GM12878 (cell line): ENCODE data around the gene PCSK6. TPM values are rescaled to one million over a fixed set of nuclear protein-coding genes. Genes with fewer than 3 reads are reported as not detected.

ENCODE experiments used
- ATAC-seq: fragments of 200-7000 bp; cut with Tn5 transposase; 3 replicates; pipeline ENCODE4 v1.9.1; 2020; ENCODE audit warnings: mild to moderate bottlenecking, moderate library complexity
- BruUV-seq: library from RNA; stranded (reverse); fragments of 400-500 nt; replicated peaks from 2 replicates; lab custom pipeline; 2021; lab: Mats Ljungman, UMichigan
- CTCF ChIA-PET: fragments of 300-600 bp; sonication (Branson Sonifier 250); formaldehyde crosslinking; extraction: SDS; loops from one replicate; lab custom pipeline; 2021; ENCODE audit warnings: inconsistent platforms; lab: Yijun Ruan, JAX
- POLR2A ChIA-PET: fragments of 350-600 bp; formaldehyde crosslinking; extraction: SDS; loops from one replicate; lab custom pipeline; 2021; ENCODE audit warnings: inconsistent platforms; lab: Charles Lee
- RAD21 ChIA-PET: fragments of 300-600 bp; sonication (Branson Sonifier 250); formaldehyde crosslinking; loops from one replicate; lab custom pipeline; 2023; ENCODE audit warnings: antibody characterized with exemption; ENCODE audit not compliant: unreplicated experiment; lab: Charles Lee
- SMC1A ChIA-PET: fragments of 300-600 bp; sonication (Branson Sonifier 250); formaldehyde crosslinking; loops from one replicate; lab custom pipeline; 2023; ENCODE audit not compliant: unreplicated experiment, uncharacterized antibody; lab: Charles Lee
- DNase-seq: peaks from one replicate; pipeline ENCODE4 v3.0.0-alpha.2; 2011; ENCODE audit warnings: low read depth, low spot score
- FAIRE-seq: peaks from 3 replicates; lab custom pipeline; 2011; peaks lifted over from hg19 to GRCh38; lab: Jason Lieb, UNC
- H2AFZ ChIP-seq: 2 replicates; pipeline ENCODE4 v1.6.0; 2011; ENCODE audit warnings: low read depth, low read length, control low read depth; ENCODE audit not compliant: control insufficient read depth
- H3K27ac ChIP-seq: 2 replicates; pipeline ENCODE4 v1.5.1; 2011; ENCODE audit warnings: control low read depth; ENCODE audit not compliant: control insufficient read depth, insufficient read depth
- H3K27me3 ChIP-seq, 2 experiments: replicated peaks in 1 of 2; 2 replicates each; pipeline versions ENCODE4 v1.6.0 to v1.6.1; 2011; ENCODE audit warnings: low read length in 1 of 2; ENCODE audit not compliant: control insufficient read depth in 2 of 2, insufficient read depth in 2 of 2
- H3K36me3 ChIP-seq, 2 experiments: 2 replicates each; pipeline ENCODE4 v1.5.1; 2011; ENCODE audit warnings: low read length in 1 of 2; ENCODE audit not compliant: control insufficient read depth in 2 of 2, insufficient read depth in 2 of 2
- H3K4me1 ChIP-seq: 2 replicates; pipeline ENCODE4 v1.6.1; 2011; ENCODE audit warnings: mild to moderate bottlenecking, low read length, moderate library complexity, mixed read lengths; ENCODE audit not compliant: control insufficient read depth, insufficient read depth
- H3K4me2 ChIP-seq: 2 replicates; pipeline ENCODE4 v1.6.0; 2011; ENCODE audit warnings: control low read depth; ENCODE audit not compliant: control insufficient read depth, insufficient read depth
- H3K4me3 ChIP-seq: fragments of 200-600 bp; sonication (generic); 2 replicates; pipeline ENCODE4 v1.5.1; 2016
- H3K79me2 ChIP-seq: 2 replicates; pipeline ENCODE4 v1.6.0; 2011; ENCODE audit warnings: low read length; ENCODE audit not compliant: control insufficient read depth, insufficient read depth
- H3K9ac ChIP-seq: 2 replicates; pipeline ENCODE4 v1.8.0; 2011; ENCODE audit warnings: low read length, control low read depth, mixed read lengths; ENCODE audit not compliant: control insufficient read depth, insufficient read depth
- H3K9me3 ChIP-seq: replicated peaks from 3 replicates; pipeline ENCODE4 v1.5.1; 2011; ENCODE audit warnings: mild to moderate bottlenecking, low read length; ENCODE audit not compliant: control insufficient read depth, insufficient read depth
- H4K20me1 ChIP-seq: 2 replicates; pipeline ENCODE4 v1.6.0; 2011; ENCODE audit not compliant: control insufficient read depth, insufficient read depth
- ASH2L ChIP-seq: fragments of 300-600, 200-600 bp; sonication (generic); IDR thresholded peaks from 2 replicates; pipeline ENCODE4 v1.6.1; 2017; ENCODE audit warnings: low read depth, mild to moderate bottlenecking, borderline replicate concordance
- CREB1 ChIP-seq: IDR thresholded peaks from 2 replicates; pipeline ENCODE4 v1.6.1; 2012; ENCODE audit warnings: low read depth, mild to moderate bottlenecking, inconsistent platforms
- E2F8 ChIP-seq: fragments of 450-650 bp; IDR thresholded peaks from 2 replicates; pipeline ENCODE4 v1.6.1; 2018; ENCODE audit warnings: mild to moderate bottlenecking, low read depth, moderate library complexity; ENCODE audit not compliant: partially characterized antibody
- EED ChIP-seq: sonication (generic); IDR thresholded peaks from 2 replicates; pipeline ENCODE4 v1.6.1; 2016; ENCODE audit warnings: antibody characterized with exemption, low read depth
- EZH2 ChIP-seq: IDR thresholded peaks from 2 replicates; pipeline ENCODE4 v1.6.1; 2012; ENCODE audit warnings: low read depth, mild to moderate bottlenecking, control low read depth, inconsistent platforms, low read length, borderline replicate concordance; ENCODE audit not compliant: control insufficient read depth
- HCFC1 ChIP-seq: fragments of 150-350 bp; IDR thresholded peaks from 2 replicates; pipeline ENCODE4 v1.6.1; 2014; ENCODE audit warnings: low read length
- IKZF1 ChIP-seq: fragments of 450-650 bp; conservative IDR thresholded peaks from 2 replicates; pipeline ENCODE4 v1.6.1; 2017; ENCODE audit warnings: antibody characterized with exemption, mild to moderate bottlenecking
- IKZF2 ChIP-seq, 2 experiments: fragments of 450-650 bp; IDR thresholded peaks; 2 replicates each; pipeline ENCODE4 v1.6.1; 2017; ENCODE audit warnings: mild to moderate bottlenecking in 2 of 2, moderate library complexity in 2 of 2
- MEF2A ChIP-seq: IDR thresholded peaks from 2 replicates; pipeline ENCODE4 v1.6.1; 2011; ENCODE audit warnings: low read depth, mild to moderate bottlenecking, low read length, moderate library complexity; ENCODE audit not compliant: insufficient read depth
- NRF1 ChIP-seq: conservative IDR thresholded peaks from 2 replicates; pipeline ENCODE4 v1.6.1; 2011; ENCODE audit warnings: mild to moderate bottlenecking, low read depth, low read length, improper control_type of control experiment
- PML ChIP-seq: IDR thresholded peaks from 2 replicates; pipeline ENCODE4 v1.6.1; 2012; ENCODE audit warnings: low read length, inconsistent platforms
- RBBP5 ChIP-seq: fragments of 200-600 bp; sonication (generic); conservative IDR thresholded peaks from 2 replicates; pipeline ENCODE4 v1.6.1; 2016
- SMAD1 ChIP-seq: fragments of 450-650 bp; IDR thresholded peaks from 2 replicates; pipeline ENCODE4 v1.6.1; 2018; ENCODE audit warnings: mild to moderate bottlenecking, low read depth; ENCODE audit not compliant: partially characterized antibody
- WGBS: methylation state at CpG from one replicate; pipeline ENCODE4 v1.1.6; 2016; ENCODE audit warnings: low lambda C conversion rate; ENCODE audit not compliant: insufficient replicate concordance, insufficient coverage; ENCODE audit errors: missing lambda C conversion rate; 5-methylcytosine and 5-hydroxymethylcytosine counted together
- in situ Hi-C: fragments of 300-500 bp; cut with MboI; formaldehyde crosslinking; loops from 9 replicates; pipeline ENCODE4 v1.14.3; 2018; ENCODE audit warnings: mixed read lengths
- intact Hi-C: fragments of 100-400 bp; cut with micrococcal nuclease; formaldehyde crosslinking; loops from one replicate; pipeline ENCODE4 v1.14.2; 2022; ENCODE audit not compliant: unreplicated experiment
- polyA plus RNA-seq, 11 experiments: library from polyadenylated mRNA; depleted of rRNA in 4 of 11; unstranded in 6 of 11; stranded (reverse) in 5 of 11; fragments of >200 nt; fragmentation: Nextera tagmentation in 4 of 11; fragmentation: Illumina TruSeq in 1 of 11; extraction: Ambion mirVana in 4 of 11; extraction: Trizol in 1 of 11; gene quantifications; 1 replicate in 1 of 11; 2 replicates in 10 of 11; pipeline versions ENCODE4 v1.2.1 to v1.2.3, GENCODE V29; 2011 to 2016; ENCODE audit warnings: inconsistent platforms in 2 of 11, missing spikeins in 2 of 11, low read depth in 1 of 11
- total RNA-seq, 4 experiments: library from RNA; depleted of rRNA in 3 of 4; stranded (reverse); fragments of >200 nt in 3 of 4; fragmentation: Illumina TruSeq in 1 of 4; extraction: Trizol in 1 of 4; gene quantifications; 2 replicates each; pipeline versions ENCODE4 v1.2.1 to v1.2.3, GENCODE V29; 2013 to 2021

The PCSK6 gene
- total and polyA plus RNA-seq, 10 of the 15 experiments (the other 5 are each of a cell fraction or from before 2014, with no cell fraction given), result 0.19 to 0.67 (median 0.25) TPM; not detected in 4

- 32% methylated on average over 17 of the region's 17 CpGs for WGBS
- no peaks in the 10 kb centered on the region for H3K36me3 ChIP-seq
- H3K27ac ChIP-seq, result no peak overlapping the region
- TF ChIP-seq SMAD1 (no peak), PML (no peak), EZH2 (no peak), EED (no peak), ASH2L (no peak)
- TF ChIP-seq, all 136 proteins: peak for 0
- ATAC-seq, result no peak
- ChIA-PET POLR2A (no interaction called here), RAD21 (no interaction called here), SMC1A (no interaction called here), CTCF (no interaction called here)
- no peaks in the 10 kb centered on the region for H3K4me1 ChIP-seq
- in situ Hi-C loops (no loop called here), intact Hi-C loops (no loop called here)
- no peak overlapping the region for H3K4me3 ChIP-seq
- BruUV-seq, result no TSS peak
- DNase-seq, result no peak
- no peaks in the 10 kb centered on the region for H3K9me3 ChIP-seq
- no peak overlapping the region for H2AFZ ChIP-seq
- no peak overlapping the region for H3K4me2 ChIP-seq
- H3K27me3 ChIP-seq, result peaks cover 6% of the 10 kb centered on the region in 2 experiments
- no peaks in the 10 kb centered on the region for H4K20me1 ChIP-seq
- H3K9ac ChIP-seq, result no peak overlapping the region
- no peak for FAIRE-seq
- no peaks in the 10 kb centered on the region for H3K79me2 ChIP-seq
Measured at GRCh38 chr15:101322854-101323477, 166.5 kb downstream of the PCSK6 start.

- H4K20me1 ChIP-seq, result no peaks in the 10 kb centered on the region
- intact Hi-C loops (no loop called here), in situ Hi-C loops (no loop called here)
- H3K4me1 ChIP-seq, result no peaks in the 10 kb centered on the region
- H3K9ac ChIP-seq, result no peak overlapping the region
- POLR2A ChIA-PET, result no interaction called here
- no peak overlapping the region for H3K27ac ChIP-seq
- no peak overlapping the region for H3K4me2 ChIP-seq
- peaks cover 6% of the 10 kb centered on the region in 2 experiments for H3K27me3 ChIP-seq
- no peaks in the 10 kb centered on the region for H3K36me3 ChIP-seq
- no peaks in the 10 kb centered on the region for H3K9me3 ChIP-seq
- DNase-seq (no peak), FAIRE-seq (no peak), ATAC-seq (no peak)
- no peak overlapping the region for H2AFZ ChIP-seq
- BruUV-seq, result no TSS peak
- TF ChIP-seq IKZF1, result no peak
- no peak for TF ChIP-seq IKZF2 (IDR thresholded peaks at IDR 0.05)
- TF ChIP-seq HCFC1, result no peak
- no peak for TF ChIP-seq CREB1
- no peak for TF ChIP-seq MEF2A
- no peak for TF ChIP-seq E2F8
- no peak for TF ChIP-seq NRF1
- no peak for TF ChIP-seq RBBP5
- SMC1A ChIA-PET, result no interaction called here
- RAD21 ChIA-PET, result no interaction called here
- H3K79me2 ChIP-seq, result no peaks in the 10 kb centered on the region
- CTCF ChIA-PET, result interaction anchor here (1.0 kb wide), 1 partner anchor 15 kb away, joined by 3 read pairs; no protein-coding TSS in a partner anchor
- H3K4me3 ChIP-seq, result no peak overlapping the region
- 32% methylated on average over 21 of the region's 21 CpGs for WGBS
Measured at GRCh38 chr15:101322016-101322695, 167.4 kb downstream of the PCSK6 start.
